Measurements from ENCODE around the gene TFDP1. TPM values are rescaled to one million over a fixed set of nuclear protein-coding genes. Genes with fewer than 3 reads are reported as not detected.

Gene TFDP1
- total and polyA plus RNA-seq, 2 experiments from 2014 or later = 74.8 to 122 TPM

DNA sequence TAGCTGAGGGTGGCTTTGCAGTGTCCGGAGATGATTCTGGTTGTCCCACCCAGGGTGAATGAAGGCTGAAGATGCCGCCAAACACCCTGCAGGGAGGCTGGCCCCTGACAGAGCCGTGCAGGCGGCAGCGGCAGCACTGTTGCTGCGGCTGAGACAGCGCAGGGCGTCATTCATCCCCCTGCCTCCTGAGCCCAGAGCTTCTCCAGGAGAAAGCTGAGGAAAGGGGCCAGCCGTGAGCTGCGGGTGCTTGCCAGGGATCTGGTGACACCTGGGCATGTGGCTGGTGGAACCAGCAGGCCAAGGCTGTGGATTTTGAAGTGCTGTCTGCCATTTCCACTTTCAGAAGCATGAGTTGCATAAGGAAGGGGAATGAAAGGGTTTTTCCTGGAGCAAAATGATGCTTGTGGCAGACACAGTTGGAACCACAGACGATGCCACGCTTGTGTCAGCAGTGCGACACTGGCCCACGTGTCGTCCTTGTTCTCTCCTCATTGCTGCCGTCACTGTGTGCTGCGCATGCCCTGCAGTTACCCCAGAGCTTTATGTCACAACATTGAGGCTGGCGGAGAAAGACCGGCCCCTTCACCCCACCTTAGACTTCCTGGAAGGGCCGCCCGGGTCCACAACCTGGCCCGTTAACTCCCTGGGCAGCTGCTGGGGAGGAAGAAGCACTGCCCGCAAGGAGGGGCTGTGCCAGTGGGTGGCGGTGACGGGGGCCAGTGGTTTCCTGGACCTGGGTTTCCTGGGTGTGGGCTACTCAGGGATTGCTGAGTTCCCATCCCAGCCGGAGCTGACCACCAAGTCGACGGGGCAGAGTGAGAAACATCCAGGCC lies 22.7 kb downstream of the TFDP1 start:
- Histone ChIP-seq H3K27ac (no peak overlapping the region), H3K4me2 (ENCODE audit: unreplicated experiment) (no peak overlapping the region), H3K9me3 (ENCODE audit: low read depth) (no peaks in the 10 kb centered on the region), H3K36me3 (ENCODE audit: low read depth) (no peaks in the 10 kb centered on the region; the same call in 1 of the 2 replicates), H3K4me1 (ENCODE audit: insufficient read depth) (no peaks in the 10 kb centered on the region), H2AFZ (no peak overlapping the region), H3K9me2 (ENCODE audit: insufficient read depth) (no peaks in the 10 kb centered on the region), H3K27me3 (replicated peaks; ENCODE audit: insufficient read depth) (no peaks in the 10 kb centered on the region), H3F3A (ENCODE audit: insufficient read depth) (no peaks in the 10 kb centered on the region), H3K4me3 (no peak overlapping the region), H3K9ac (no peak overlapping the region), H3K79me2 (ENCODE audit: insufficient read depth) (peaks cover 99% of the 10 kb centered on the region), H4K20me1 (ENCODE audit: insufficient read depth) (no peaks in the 10 kb centered on the region; the same call in 1 of the 2 replicates)
- TF ChIP-seq EZH2phosphoT487 (IDR thresholded peaks at IDR 0.05; ENCODE audit: insufficient read depth, low read depth) (no peak), EZH2 (IDR thresholded peaks at IDR 0.05; ENCODE audit: insufficient read depth, poor library complexity, severe bottlenecking) (no peak)
- WGBS, 2 experiments (ENCODE audit: low coverage in 1 of 2, low lambda C conversion rate in 2 of 2, missing lambda C conversion rate in 2 of 2) = 91 to 92% methylated on average over 28 of the region's 28 CpGs
- DNase-seq = no peak
- in situ Hi-C loops (cut with MboI) = no loop called here

DNA sequence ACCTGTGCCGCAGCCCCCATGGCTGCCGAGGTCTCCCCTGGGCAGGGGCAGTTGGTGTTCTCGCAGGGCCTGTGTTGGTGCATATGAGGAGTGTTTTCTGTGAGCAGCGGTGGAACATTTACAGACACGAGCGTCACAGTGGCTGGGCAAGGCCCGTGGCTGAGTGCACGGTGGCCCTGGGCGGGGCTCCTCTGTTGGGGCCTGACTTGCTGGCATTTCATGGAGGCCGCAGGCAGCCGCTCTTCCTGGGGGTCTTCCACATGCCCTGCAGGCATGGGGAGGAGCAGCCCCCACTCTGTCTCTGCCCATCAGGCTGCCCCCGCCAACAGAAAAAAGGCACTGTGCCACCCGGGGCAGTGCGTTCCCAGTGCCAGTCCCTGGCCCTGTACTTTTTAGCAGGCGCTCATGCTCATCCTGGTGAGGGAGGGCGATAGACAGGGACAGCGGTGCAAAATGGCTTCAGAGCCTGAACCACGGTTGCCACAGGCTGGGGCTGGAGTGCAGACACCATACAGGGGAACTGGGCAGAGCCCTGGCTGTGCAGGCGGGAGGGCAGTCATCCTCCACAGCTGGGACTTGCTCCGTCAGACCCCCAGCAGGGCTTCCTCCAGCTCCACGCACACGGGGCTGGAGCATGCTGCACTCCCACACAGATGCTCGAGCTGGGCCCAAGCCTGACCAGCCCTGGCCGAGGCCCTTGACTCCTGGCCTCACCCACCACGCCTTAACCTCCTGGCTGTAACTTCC lies 23.5 kb downstream of the TFDP1 start:
- Histone ChIP-seq H4K20me1 (ENCODE audit: insufficient read depth) (no peaks in the 10 kb centered on the region; the same call in 1 of the 2 replicates), H3K9ac (no peak overlapping the region), H3F3A (ENCODE audit: insufficient read depth) (no peaks in the 10 kb centered on the region), H3K27me3 (replicated peaks; ENCODE audit: insufficient read depth) (no peaks in the 10 kb centered on the region), H2AFZ (no peak overlapping the region), H3K79me2 (ENCODE audit: insufficient read depth) (peaks cover 99% of the 10 kb centered on the region), H3K4me2 (ENCODE audit: unreplicated experiment) (no peak overlapping the region), H3K9me2 (ENCODE audit: insufficient read depth) (no peaks in the 10 kb centered on the region), H3K9me3 (ENCODE audit: low read depth) (no peaks in the 10 kb centered on the region), H3K27ac (no peak overlapping the region), H3K36me3 (ENCODE audit: low read depth) (no peaks in the 10 kb centered on the region; the same call in 1 of the 2 replicates), H3K4me3 (no peak overlapping the region), H3K4me1 (ENCODE audit: insufficient read depth) (no peaks in the 10 kb centered on the region)
- WGBS, 2 experiments (ENCODE audit: low coverage in 1 of 2, low lambda C conversion rate in 2 of 2, missing lambda C conversion rate in 2 of 2) = 92 to 93% methylated on average over 23 to 25 of the region's 25 CpGs
- in situ Hi-C loops (cut with MboI) = no loop called here
- TF ChIP-seq EZH2phosphoT487 (IDR thresholded peaks at IDR 0.05; ENCODE audit: insufficient read depth, low read depth) (no peak), EZH2 (IDR thresholded peaks at IDR 0.05; ENCODE audit: insufficient read depth, poor library complexity, severe bottlenecking) (no peak)
- DNase-seq = no peak

DNA sequence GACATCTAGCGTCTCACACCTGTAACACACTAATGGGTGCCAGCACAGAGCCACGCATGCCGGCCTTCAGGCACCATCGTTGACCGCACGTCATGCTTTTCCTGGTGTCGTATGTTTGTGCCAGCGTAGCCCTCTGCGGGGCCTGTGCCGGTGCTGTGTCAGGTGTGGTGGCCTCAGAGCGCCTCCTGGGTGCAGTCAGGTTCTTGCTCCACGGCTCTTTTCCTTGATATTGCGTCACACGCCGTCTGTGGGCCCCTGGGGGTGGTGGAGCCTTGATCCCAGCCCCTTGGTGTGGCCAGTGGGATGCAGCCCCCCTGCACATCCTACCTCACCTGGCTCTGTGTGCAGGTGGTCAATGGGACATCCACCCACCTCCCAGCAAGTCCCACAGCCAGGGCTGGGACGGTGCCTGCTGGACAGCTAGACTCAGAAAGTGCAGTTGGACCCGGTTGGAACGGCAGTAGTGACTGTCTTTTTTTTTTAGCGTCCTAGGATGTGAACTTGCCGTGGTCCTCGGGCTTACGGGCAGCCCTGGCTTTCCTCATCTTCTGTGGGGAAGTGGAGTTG lies 24.5 kb downstream of the TFDP1 start:
- Histone ChIP-seq H2AFZ (no peak overlapping the region), H3K27me3 (replicated peaks; ENCODE audit: insufficient read depth) (no peaks in the 10 kb centered on the region), H3K4me1 (ENCODE audit: insufficient read depth) (no peaks in the 10 kb centered on the region), H3K9ac (no peak overlapping the region), H3K27ac (no peak overlapping the region), H3K4me3 (no peak overlapping the region), H3K79me2 (ENCODE audit: insufficient read depth) (peaks cover 99% of the 10 kb centered on the region), H3K4me2 (ENCODE audit: unreplicated experiment) (no peak overlapping the region), H3K36me3 (ENCODE audit: low read depth) (no peaks in the 10 kb centered on the region; the same call in 1 of the 2 replicates), H3K9me2 (ENCODE audit: insufficient read depth) (no peaks in the 10 kb centered on the region), H4K20me1 (ENCODE audit: insufficient read depth) (no peaks in the 10 kb centered on the region), H3K9me3 (ENCODE audit: low read depth) (no peaks in the 10 kb centered on the region), H3F3A (ENCODE audit: insufficient read depth) (no peaks in the 10 kb centered on the region)
- 87 to 91% methylated on average over 19 to 22 of the region's 22 CpGs for WGBS, 2 experiments (ENCODE audit: low coverage in 1 of 2, low lambda C conversion rate in 2 of 2, missing lambda C conversion rate in 2 of 2)
- TF ChIP-seq EZH2 (IDR thresholded peaks at IDR 0.05; ENCODE audit: insufficient read depth, poor library complexity, severe bottlenecking) (no peak), EZH2phosphoT487 (IDR thresholded peaks at IDR 0.05; ENCODE audit: insufficient read depth, low read depth) (no peak)
- no peak for DNase-seq
- in situ Hi-C loops (cut with MboI) = no loop called here

DNA sequence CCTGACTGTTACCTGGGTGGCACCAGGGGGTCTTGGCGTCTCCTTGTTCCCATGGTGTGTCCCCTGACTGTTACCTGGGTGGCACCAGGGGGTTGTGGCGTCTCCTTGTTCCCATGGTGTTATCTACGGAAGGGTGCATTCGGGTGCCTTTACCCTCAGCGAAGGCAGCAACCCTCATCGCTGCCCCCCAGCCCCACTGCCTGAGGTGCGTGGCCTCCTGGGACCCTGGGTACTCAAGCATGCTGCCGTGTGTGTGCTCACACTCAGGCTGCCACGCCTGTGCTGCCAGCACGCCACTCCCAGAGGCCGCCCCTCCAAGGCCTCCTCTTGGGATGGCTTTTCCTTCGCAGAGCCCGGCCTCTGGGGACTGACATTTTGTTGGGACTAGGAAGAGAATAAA lies 25.1 kb downstream of the TFDP1 start:
- 90 to 92% methylated on average over 13 of the region's 13 CpGs for WGBS, 2 experiments (ENCODE audit: low coverage in 1 of 2, low lambda C conversion rate in 2 of 2, missing lambda C conversion rate in 2 of 2)
- Histone ChIP-seq H2AFZ (no peak overlapping the region), H4K20me1 (ENCODE audit: insufficient read depth) (no peaks in the 10 kb centered on the region), H3K9ac (no peak overlapping the region), H3K9me3 (ENCODE audit: low read depth) (no peaks in the 10 kb centered on the region), H3K9me2 (ENCODE audit: insufficient read depth) (no peaks in the 10 kb centered on the region), H3K27ac (no peak overlapping the region), H3K4me3 (no peak overlapping the region), H3K4me2 (ENCODE audit: unreplicated experiment) (no peak overlapping the region), H3F3A (ENCODE audit: insufficient read depth) (no peaks in the 10 kb centered on the region), H3K27me3 (replicated peaks; ENCODE audit: insufficient read depth) (no peaks in the 10 kb centered on the region), H3K4me1 (ENCODE audit: insufficient read depth) (no peaks in the 10 kb centered on the region), H3K36me3 (ENCODE audit: low read depth) (no peaks in the 10 kb centered on the region; the same call in 1 of the 2 replicates), H3K79me2 (ENCODE audit: insufficient read depth) (peaks cover 99% of the 10 kb centered on the region)
- in situ Hi-C loops (cut with MboI) = no loop called here
- no peak for TF ChIP-seq EZH2phosphoT487 (IDR thresholded peaks at IDR 0.05; ENCODE audit: insufficient read depth, low read depth)
- no peak for TF ChIP-seq EZH2 (IDR thresholded peaks at IDR 0.05; ENCODE audit: insufficient read depth, poor library complexity, severe bottlenecking)
- DNase-seq = no peak
